NCI-H774 (cell line): ENCODE results near the gene NME8.

ENCODE experiments used
- DNase-seq: peaks from one replicate; lab custom pipeline; 2025; lab: John Stamatoyannopoulos, UW

Gene NME8

GRCh38 chr7:37933018-37933566 lies 84.7 kb downstream of the NME8 start:
- DNase-seq, result no peak

- DNase-seq, result no peak
Measured at GRCh38 chr7:37942934-37943610, 94.7 kb downstream of the NME8 start.

- no peak for DNase-seq
Measured at GRCh38 chr7:37943905-37944736, 95.7 kb downstream of the NME8 start.

- DNase-seq, result no peak
Measured at GRCh38 chr7:37944737-37945054, 96.3 kb downstream of the NME8 start.

GRCh38 chr7:37945336-37945735 lies 96.9 kb downstream of the NME8 start:
- no peak for DNase-seq

- DNase-seq, result no peak
Measured at GRCh38 chr7:37947138-37947940, 98.9 kb downstream of the NME8 start.

- DNase-seq, result no peak
Measured at GRCh38 chr7:37947941-37948210, 99.5 kb downstream of the NME8 start.
